CD14-positive monocyte (primary cell): ENCODE results near the gene HTR3A. TPM values are rescaled to one million over a fixed set of nuclear protein-coding genes. Genes with fewer than 3 reads are reported as not detected.

Source experiments
- DNase-seq, 3 donors: peaks; one replicate each; pipeline ENCODE4 v3.0.0-alpha.2; 2011 to 2022
- H2AFZ ChIP-seq: 2 replicates; pipeline ENCODE4 v1.6.0; 2012; ENCODE audit warnings: mild to moderate bottlenecking, low read depth, low read length, inconsistent platforms; ENCODE audit not compliant: insufficient read depth, poor library complexity, severe bottlenecking
- H3K27ac ChIP-seq, 2 donors: 1 replicate in 1 of 2; 2 replicates in 1 of 2; pipeline ENCODE4 v1.5.1; 2012 to 2013; ENCODE audit warnings: low read length in 2 of 2, control low read depth in 1 of 2, inconsistent platforms in 1 of 2, low read depth in 1 of 2, mild to moderate bottlenecking in 1 of 2
- H3K27me3 ChIP-seq, 2 donors: one replicate each; pipeline versions ENCODE4 v1.6.0 to v1.6.1; 2011 to 2013; ENCODE audit warnings: low read length in 2 of 2; ENCODE audit not compliant: control insufficient read depth in 2 of 2, insufficient read depth in 2 of 2
- H3K36me3 ChIP-seq, 2 donors: replicated peaks in 1 of 2; 1 replicate in 1 of 2; 2 replicates in 1 of 2; pipeline versions ENCODE4 v1.5.1 to v1.6.1; 2012 to 2013; ENCODE audit warnings: low read length in 2 of 2, control low read depth in 1 of 2, inconsistent platforms in 1 of 2, mild to moderate bottlenecking in 1 of 2; ENCODE audit not compliant: insufficient read depth in 2 of 2, control insufficient read depth in 1 of 2
- H3K4me1 ChIP-seq, 2 donors: 1 replicate in 1 of 2; 2 replicates in 1 of 2; pipeline versions ENCODE4 v1.5.1 to v1.6.1; 2012 to 2013; ENCODE audit warnings: low read length in 2 of 2, control low read depth in 1 of 2, inconsistent platforms in 1 of 2, mild to moderate bottlenecking in 1 of 2, moderate library complexity in 1 of 2; ENCODE audit not compliant: insufficient read depth in 2 of 2, control insufficient read depth in 1 of 2
- H3K4me2 ChIP-seq: replicated peaks from 2 replicates; pipeline ENCODE3; 2012; ENCODE audit warnings: low read length, moderate library complexity, mild to moderate bottlenecking; ENCODE audit not compliant: poor library complexity, severe bottlenecking; ENCODE audit errors: extremely low read depth
- H3K4me3 ChIP-seq, 3 experiments: fragments of 200-600 bp in 1 of 3; sonication (generic) in 1 of 3; replicated peaks in 1 of 3; 1 replicate in 2 of 3; 2 replicates in 1 of 3; pipeline ENCODE4 v1.5.1; 2011 to 2013; ENCODE audit warnings: low read length in 3 of 3, mild to moderate bottlenecking in 3 of 3, control low read depth in 2 of 3, low read depth in 2 of 3, inconsistent platforms in 1 of 3, moderate library complexity in 1 of 3
- H3K79me2 ChIP-seq: 2 replicates; pipeline ENCODE4 v1.6.0; 2012; ENCODE audit warnings: mild to moderate bottlenecking, control low read depth, inconsistent platforms, low read length, moderate library complexity; ENCODE audit not compliant: insufficient read depth
- H3K9ac ChIP-seq: 2 replicates; pipeline ENCODE4 v1.6.0; 2017; ENCODE audit warnings: low read length, mild to moderate bottlenecking; ENCODE audit not compliant: insufficient read depth, poor library complexity, severe bottlenecking
- H3K9me3 ChIP-seq, 2 donors: replicated peaks in 1 of 2; 1 replicate in 1 of 2; 2 replicates in 1 of 2; pipeline versions ENCODE4 v1.5.1 to v1.6.1; 2012 to 2013; ENCODE audit warnings: low read length in 2 of 2, control low read depth in 1 of 2; ENCODE audit not compliant: control insufficient read depth in 1 of 2, insufficient read depth in 1 of 2
- H4K20me1 ChIP-seq: 2 replicates; pipeline ENCODE4 v1.6.0; 2012; ENCODE audit warnings: mild to moderate bottlenecking, low read length, control low read depth, moderate library complexity; ENCODE audit not compliant: insufficient read depth
- H3K27ac Mint-ChIP-seq, 7 donors: one replicate each; pipeline ENCODE4 v1.8.0; 2020; ENCODE audit warnings: mild to moderate bottlenecking in 7 of 7, mixed read lengths in 7 of 7, moderate library complexity in 6 of 7, inconsistent platforms in 2 of 7
- H3K27me3 Mint-ChIP-seq, 3 donors: one replicate each; pipeline ENCODE4 v1.8.0; 2021 to 2022; ENCODE audit warnings: low read depth in 3 of 3, mild to moderate bottlenecking in 3 of 3, mixed read lengths in 3 of 3, moderate library complexity in 3 of 3, inconsistent platforms in 1 of 3
- H3K36me3 Mint-ChIP-seq, 2 donors: one replicate each; pipeline ENCODE4 v1.8.0; 2020; ENCODE audit warnings: mixed read lengths in 2 of 2, inconsistent platforms in 1 of 2, mild to moderate bottlenecking in 1 of 2
- H3K4me1 Mint-ChIP-seq: one replicate; pipeline ENCODE4 v1.8.0; 2020; ENCODE audit warnings: mild to moderate bottlenecking, mixed read lengths
- H3K4me3 Mint-ChIP-seq, 2 donors: one replicate each; pipeline ENCODE4 v1.8.0; 2020; ENCODE audit warnings: mild to moderate bottlenecking in 2 of 2, mixed read lengths in 2 of 2, moderate library complexity in 1 of 2
- H3K9me3 Mint-ChIP-seq, 7 donors: one replicate each; pipeline ENCODE4 v1.8.0; 2020 to 2022; ENCODE audit warnings: mixed read lengths in 7 of 7, mild to moderate bottlenecking in 6 of 7, moderate library complexity in 6 of 7, inconsistent platforms in 2 of 7
- CTCF ChIP-seq: fragments of 200-600 bp; IDR thresholded peaks from one replicate; pipeline ENCODE4 v1.8.0; 2022; ENCODE audit warnings: antibody characterized with exemption, mild to moderate bottlenecking
- WGBS: methylation state at CpG from one replicate; pipeline ENCODE4 v1.1.5; 2013; ENCODE audit warnings: missing lambda C conversion rate; ENCODE audit not compliant: insufficient coverage; 5-methylcytosine and 5-hydroxymethylcytosine counted together
- intact Hi-C, 2 donors: fragments of 100-400 bp; cut with micrococcal nuclease; formaldehyde crosslinking; loops; one replicate each; pipeline versions ENCODE4 v1.15.0 to v1.15.1; 2023
- polyA plus RNA-seq, 3 donors: library from polyadenylated mRNA; depleted of rRNA in 1 of 3; unstranded in 2 of 3; stranded (reverse) in 1 of 3; fragments of 300-500 nt in 2 of 3; fragments of >200 nt in 1 of 3; fragmentation: Illumina TruSeq in 2 of 3; gene quantifications; 1 replicate in 2 of 3; 2 replicates in 1 of 3; pipeline ENCODE4 v1.2.3, GENCODE V29; 2012 to 2021

Gene HTR3A
- polyA plus RNA-seq, 3 donors: not detected

GRCh38 chr11:114016986-114017385 is 42.1 kb downstream of the HTR3A start:
- Mint-ChIP-seq H3K27me3 (peaks cover 3 to 10% (median 5%) of the 10 kb centered on the region in 3 donors), H3K4me3 (no peak overlapping the region), H3K27ac (no peak overlapping the region), H3K36me3 (no peaks in the 10 kb centered on the region), H3K4me1 (no peaks in the 10 kb centered on the region), H3K9me3 (no peaks in the 10 kb centered on the region)
- Histone ChIP-seq H3K9me3 (no peaks in the 10 kb centered on the region), H3K27me3 (no peaks in the 10 kb centered on the region), H2AFZ (no peak overlapping the region), H3K79me2 (no peaks in the 10 kb centered on the region), H3K4me3 (no peak overlapping the region), H4K20me1 (no peaks in the 10 kb centered on the region), H3K4me2 (no peak overlapping the region), H3K9ac (no peak overlapping the region), H3K4me1 (no peaks in the 10 kb centered on the region), H3K27ac (no peak overlapping the region), H3K36me3 (no peaks in the 10 kb centered on the region)
- intact Hi-C loops: no loop called here
- DNase-seq: no peak
- no peak for TF ChIP-seq CTCF
- WGBS: 92% methylated on average over 2 of the region's 2 CpGs

GRCh38 chr11:114017723-114018122 is 42.8 kb downstream of the HTR3A start:
- Histone ChIP-seq H3K27me3 (no peaks in the 10 kb centered on the region), H4K20me1 (no peaks in the 10 kb centered on the region), H3K36me3 (no peaks in the 10 kb centered on the region), H3K4me2 (no peak overlapping the region), H3K9me3 (no peaks in the 10 kb centered on the region), H3K27ac (no peak overlapping the region), H3K9ac (no peak overlapping the region), H3K79me2 (no peaks in the 10 kb centered on the region), H2AFZ (no peak overlapping the region), H3K4me3 (no peak overlapping the region), H3K4me1 (no peaks in the 10 kb centered on the region)
- Mint-ChIP-seq H3K36me3 (no peaks in the 10 kb centered on the region), H3K27ac (no peak overlapping the region), H3K4me1 (no peaks in the 10 kb centered on the region), H3K4me3 (no peak overlapping the region), H3K9me3 (no peaks in the 10 kb centered on the region), H3K27me3 (peaks cover 2 to 9% (median 4%) of the 10 kb centered on the region in 3 donors)
- intact Hi-C loops: no loop called here
- no peak for TF ChIP-seq CTCF
- DNase-seq: no peak
- whole genome bisulfite sequencing: 85% methylated on average over 1 of the region's 2 CpGs
